RWPE1 (cell line): ENCODE data around the gene PCGF3.

Source experiments
- CTCF ChIA-PET: fragments of 350-600 bp; sonication (Branson Sonifier 250); formaldehyde crosslinking; extraction: SDS; loops from one replicate; lab custom pipeline; 2021; lab: Yijun Ruan, JAX
- POLR2A ChIA-PET: fragments of 400-600 bp; formaldehyde crosslinking; extraction: SDS; loops from one replicate; lab custom pipeline; 2020; ENCODE audit warnings: antibody characterized with exemption; ENCODE audit not compliant: low non-redundant PET; lab: Yijun Ruan, JAX
- DNase-seq: peaks from one replicate; pipeline ENCODE4 v3.0.0; 2012; ENCODE audit warnings: low spot score
- H3K27ac ChIP-seq: fragments of 450-650 bp; 2 replicates; pipeline ENCODE4 v1.5.1; 2017
- TF ChIP-seq, protein P1 (sequence below): fragments of 450-650 bp; conservative IDR thresholded peaks from 2 replicates; pipeline ENCODE4 v1.5.1; 2017; ENCODE audit warnings: low read depth, mild to moderate bottlenecking

PCGF3 gene

DNA sequence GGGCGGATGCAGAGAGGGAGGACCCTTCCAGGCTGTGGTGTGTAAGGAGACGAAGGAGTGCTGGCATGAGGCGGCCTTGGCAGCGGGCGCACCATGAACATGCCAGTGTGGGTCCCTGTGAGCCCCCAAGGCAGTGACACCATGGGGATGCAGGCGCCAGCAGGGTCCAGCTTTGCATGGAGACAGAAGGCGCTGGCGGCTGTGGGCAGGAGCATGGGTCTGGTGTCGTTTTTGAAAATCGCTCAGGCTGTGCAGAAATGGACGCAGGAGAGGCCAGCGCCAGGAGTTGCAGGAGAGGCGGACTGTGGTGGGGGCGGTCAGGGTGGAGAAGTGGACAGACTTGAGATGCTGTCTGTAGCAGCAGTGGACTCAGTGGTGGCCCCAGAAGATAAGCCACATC lies 56.1 kb downstream of the PCGF3 start:
- DNase-seq: no peak
- H3K27ac ChIP-seq: peak overlapping the region; percentile 75; the same call in 1 of the 2 replicates
- ChIA-PET POLR2A (no interaction called here), CTCF (no interaction called here)
- TF ChIP-seq, protein P1, sequence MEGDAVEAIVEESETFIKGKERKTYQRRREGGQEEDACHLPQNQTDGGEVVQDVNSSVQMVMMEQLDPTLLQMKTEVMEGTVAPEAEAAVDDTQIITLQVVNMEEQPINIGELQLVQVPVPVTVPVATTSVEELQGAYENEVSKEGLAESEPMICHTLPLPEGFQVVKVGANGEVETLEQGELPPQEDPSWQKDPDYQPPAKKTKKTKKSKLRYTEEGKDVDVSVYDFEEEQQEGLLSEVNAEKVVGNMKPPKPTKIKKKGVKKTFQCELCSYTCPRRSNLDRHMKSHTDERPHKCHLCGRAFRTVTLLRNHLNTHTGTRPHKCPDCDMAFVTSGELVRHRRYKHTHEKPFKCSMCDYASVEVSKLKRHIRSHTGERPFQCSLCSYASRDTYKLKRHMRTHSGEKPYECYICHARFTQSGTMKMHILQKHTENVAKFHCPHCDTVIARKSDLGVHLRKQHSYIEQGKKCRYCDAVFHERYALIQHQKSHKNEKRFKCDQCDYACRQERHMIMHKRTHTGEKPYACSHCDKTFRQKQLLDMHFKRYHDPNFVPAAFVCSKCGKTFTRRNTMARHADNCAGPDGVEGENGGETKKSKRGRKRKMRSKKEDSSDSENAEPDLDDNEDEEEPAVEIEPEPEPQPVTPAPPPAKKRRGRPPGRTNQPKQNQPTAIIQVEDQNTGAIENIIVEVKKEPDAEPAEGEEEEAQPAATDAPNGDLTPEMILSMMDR: no peak

DNA sequence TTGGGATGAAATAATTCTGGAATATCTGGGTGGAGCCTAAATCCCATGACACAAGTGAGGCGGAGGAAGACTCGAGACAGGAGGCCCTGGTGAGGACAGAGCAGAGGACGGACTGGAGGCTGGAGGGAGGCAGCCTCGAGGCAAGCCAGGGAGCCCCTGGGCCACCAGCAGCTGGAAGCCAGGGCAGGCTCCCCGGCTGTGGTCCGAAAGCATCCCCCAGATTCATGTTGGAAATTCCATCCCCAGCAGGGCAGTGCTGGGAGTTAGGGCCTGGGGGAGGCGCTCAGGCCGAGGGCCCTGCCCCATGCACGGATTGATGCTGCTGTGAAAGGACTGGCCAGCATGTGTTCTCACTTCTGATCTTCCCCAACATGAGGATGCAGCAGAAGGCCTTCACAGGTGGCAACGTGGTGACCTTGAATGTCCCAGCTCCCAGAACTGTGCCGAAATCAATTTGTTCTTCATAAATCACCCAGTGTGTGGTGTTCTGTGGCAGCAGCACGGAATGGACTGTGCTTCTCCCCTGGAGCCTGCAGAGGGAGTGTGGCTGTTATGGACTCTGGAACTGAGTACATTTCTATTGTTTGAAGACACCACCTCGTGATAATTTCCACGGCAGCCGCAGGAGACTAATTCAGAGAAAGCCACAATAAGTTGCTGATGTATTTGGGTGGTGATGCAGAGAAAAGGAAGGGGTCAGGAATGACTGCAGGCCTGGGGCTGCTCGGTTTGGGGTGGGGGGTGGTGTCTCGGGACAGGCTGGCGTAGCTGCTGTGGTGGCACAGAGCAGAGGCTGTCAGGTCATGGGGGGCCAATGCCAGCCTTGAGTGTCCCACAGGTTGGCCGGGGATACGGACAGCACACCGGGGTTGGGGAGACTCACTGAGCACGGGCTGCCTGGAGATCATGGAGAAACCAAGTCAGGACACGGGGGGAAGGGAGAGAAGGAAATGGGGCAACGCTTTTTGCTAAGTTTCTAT lies 56.9 kb downstream of the PCGF3 start:
- H3K27ac ChIP-seq: peak overlapping the region; percentile 75
- TF ChIP-seq, protein P1: no peak
- no peak for DNase-seq
- ChIA-PET CTCF (no interaction called here), POLR2A (no interaction called here)

DNA sequence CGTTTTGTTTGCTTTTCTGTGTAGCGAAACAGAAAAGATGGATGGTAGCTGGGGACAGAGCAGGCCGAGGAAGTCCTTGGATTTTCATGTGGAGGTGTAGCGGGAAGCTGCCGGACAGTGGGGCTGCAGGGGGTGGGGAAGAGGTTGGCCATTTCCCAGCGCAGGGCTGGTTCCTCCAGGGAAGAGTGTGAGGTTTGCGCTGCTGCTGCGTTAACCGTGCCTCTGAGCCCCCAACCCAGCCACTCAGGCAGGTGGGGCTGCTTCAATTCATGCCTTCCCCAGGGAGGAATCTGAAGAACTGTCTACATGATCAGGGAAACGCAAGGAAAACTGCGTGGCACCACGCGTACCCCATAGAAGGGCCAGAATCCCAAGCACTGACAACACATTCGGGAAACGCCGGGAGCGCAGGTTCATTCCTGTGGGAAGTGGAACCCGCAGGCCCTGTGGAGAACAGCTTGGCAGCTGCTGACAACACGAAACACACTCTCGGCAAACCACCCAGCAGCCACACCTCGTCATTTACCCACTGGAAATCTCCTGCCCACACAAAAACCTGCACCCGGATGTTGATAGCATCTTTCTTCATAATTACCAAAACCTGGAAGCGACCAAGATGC lies 57.7 kb downstream of the PCGF3 start:
- POLR2A ChIA-PET: no interaction called here
- peak overlapping the region; percentile 75 for H3K27ac ChIP-seq
- DNase-seq: no peak
- CTCF ChIA-PET: no interaction called here
- TF ChIP-seq, protein P1: no peak

DNA sequence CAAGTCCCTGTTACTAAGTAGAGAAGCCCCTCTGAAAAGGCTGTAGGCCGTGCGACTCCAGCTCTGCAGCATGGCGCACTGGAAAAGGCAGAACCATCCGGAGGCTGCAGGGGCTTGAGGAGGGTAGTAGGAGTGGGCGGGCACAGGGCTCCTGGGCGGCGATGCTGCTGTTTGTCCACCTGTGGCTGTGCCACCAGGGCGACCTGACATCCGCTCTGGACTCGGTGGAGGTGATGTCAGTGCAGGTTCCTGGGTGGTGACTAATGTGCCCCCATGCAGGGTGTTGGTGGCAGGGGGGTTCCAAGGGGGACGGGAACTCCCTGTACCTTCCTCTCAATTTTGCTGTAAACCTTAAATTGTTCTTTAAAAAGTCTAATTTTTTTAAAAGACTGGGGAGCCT lies 58.3 kb downstream of the PCGF3 start:
- TF ChIP-seq, protein P1: no peak
- ChIA-PET CTCF (no interaction called here), POLR2A (no interaction called here)
- peak overlapping the region; percentile 75 for H3K27ac ChIP-seq
- no peak for DNase-seq

DNA sequence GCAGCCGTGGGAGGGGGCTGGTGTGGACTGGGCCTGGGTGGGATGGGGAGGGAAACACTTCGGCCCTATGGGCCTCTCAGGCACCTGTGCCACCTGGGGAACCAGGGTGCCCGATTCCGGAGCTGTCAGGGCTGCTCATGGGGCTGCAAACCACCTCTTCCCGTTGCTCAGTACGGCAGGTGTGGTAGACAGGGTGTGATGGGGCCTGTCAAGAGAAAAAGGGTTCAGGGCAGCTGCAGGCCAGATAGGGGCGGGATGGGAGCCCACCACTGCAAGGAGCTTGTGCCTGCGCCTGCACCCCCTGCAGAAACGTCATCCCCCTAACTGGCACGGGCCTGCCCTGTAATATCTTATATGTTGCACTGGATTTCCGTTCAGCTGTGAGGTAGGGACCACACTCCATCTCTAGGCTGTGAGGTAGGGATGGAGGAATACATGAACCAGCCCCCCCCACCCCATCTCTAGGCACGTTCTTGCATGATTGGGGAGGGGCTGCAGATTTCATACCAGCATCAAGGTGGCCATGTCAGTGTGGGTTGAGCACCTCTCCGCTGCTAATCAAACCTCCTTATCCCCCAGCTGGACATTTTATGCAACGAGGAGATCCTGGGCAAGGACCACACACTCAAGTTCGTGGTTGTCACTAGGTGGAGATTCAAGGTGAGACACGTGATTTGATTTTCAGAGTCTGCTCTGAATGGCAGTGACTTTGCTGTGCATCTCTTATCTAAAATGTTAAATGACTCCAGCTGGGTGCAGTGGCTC lies 59.0 kb downstream of the PCGF3 start:
- no peak for DNase-seq
- TF ChIP-seq, protein P1: no peak
- ChIA-PET CTCF (no interaction called here), POLR2A (no interaction called here)
- peak overlapping the region; percentile 75 for H3K27ac ChIP-seq

DNA sequence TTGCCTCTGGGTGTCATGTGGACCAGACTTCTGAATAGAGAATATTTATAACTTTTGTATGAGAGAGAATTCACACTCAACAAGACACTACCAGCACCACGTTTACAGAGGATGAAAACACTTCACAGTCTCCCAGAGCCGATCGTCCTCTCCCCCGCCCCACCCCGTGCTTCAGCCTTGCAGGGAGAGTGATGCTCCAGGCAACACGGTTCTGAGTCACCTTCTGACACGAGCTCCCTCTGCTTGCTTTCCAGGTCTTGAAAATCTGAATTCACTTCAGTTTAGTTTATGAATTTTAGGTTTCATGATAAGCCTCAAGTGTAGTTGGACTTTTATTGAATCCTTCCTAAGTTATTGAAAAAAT lies 60.5 kb downstream of the PCGF3 start:
- ChIA-PET CTCF (interaction anchor here (0.6 kb wide), 1 partner anchor 501 kb away, joined by 4 read pairs; no protein-coding TSS in a partner anchor), POLR2A (interaction anchor here (0.7 kb wide), 1 partner anchor 12 kb away, joined by 3 read pairs; no protein-coding TSS in a partner anchor)
- peak overlapping the region; percentile 75 for H3K27ac ChIP-seq
- TF ChIP-seq, protein P1: no peak
- DNase-seq: peak; percentile 73
